Ovary (tissue), 3 donors: ENCODE results near the gene DNMT1.

ENCODE experiments used
- CTCF ChIP-seq, 3 donors: fragments of 450-650 bp in 2 of 3; fragments of 200-600 bp in 1 of 3; IDR thresholded peaks; one replicate each; pipeline versions ENCODE4 v1.5.1 to v1.8.0; 2016 to 2022; ENCODE audit warnings: antibody characterized with exemption in 3 of 3, mild to moderate bottlenecking in 1 of 3
- EP300 ChIP-seq: sonication (generic); formaldehyde crosslinking; IDR thresholded peaks from one replicate; pipeline ENCODE4 v1.6.1; 2017; ENCODE audit warnings: antibody characterized with exemption
- POLR2A ChIP-seq: fragments of 450-650 bp; IDR thresholded peaks from one replicate; pipeline ENCODE4 v1.6.1; 2017; ENCODE audit warnings: antibody characterized with exemption, mild to moderate bottlenecking, moderate library complexity
- donor health status: DM: no; HTN: no; CAD: no.

- TF ChIP-seq EP300 (no peak), CTCF (IDR thresholded peaks at IDR 0.05) (no peak), POLR2A (no peak)
Observed at GRCh38 chr19:10158071-10158470, 36.7 kb downstream of the DNMT1 start.
